Keratinocyte (primary cell): ENCODE data around the gene MYB. TPM values are rescaled to one million over a fixed set of nuclear protein-coding genes. Genes with fewer than 3 reads are reported as not detected.

Experiments
- DNase-seq: peaks from one replicate; pipeline ENCODE4 v3.0.0-alpha.2; 2011; ENCODE audit warnings: low read depth, missing footprints, low spot score
- FAIRE-seq: peaks from 2 replicates; lab custom pipeline; 2011; peaks lifted over from hg19 to GRCh38; lab: Jason Lieb, UNC
- H2AFZ ChIP-seq: 2 replicates; pipeline ENCODE4 v1.6.0; 2012; ENCODE audit warnings: low read length, control low read depth, inconsistent platforms; ENCODE audit not compliant: control insufficient read depth
- H3K27ac ChIP-seq: 2 replicates; pipeline ENCODE4 v1.5.1; 2011; ENCODE audit warnings: low read length; ENCODE audit not compliant: control insufficient read depth, insufficient read depth
- H3K27me3 ChIP-seq: 3 replicates; pipeline ENCODE4 v1.6.0; 2011; ENCODE audit warnings: low read length; ENCODE audit not compliant: control insufficient read depth, insufficient read depth; ENCODE audit errors: extremely low read depth
- H3K36me3 ChIP-seq, 2 experiments: 2 replicates in 1 of 2; 3 replicates in 1 of 2; pipeline ENCODE4 v1.5.1; 2011; ENCODE audit warnings: low read length in 2 of 2, mild to moderate bottlenecking in 1 of 2; ENCODE audit not compliant: control insufficient read depth in 2 of 2, insufficient read depth in 2 of 2; ENCODE audit errors: extremely low read depth in 1 of 2
- H3K4me1 ChIP-seq: 3 replicates; pipeline ENCODE4 v1.5.1; 2011; ENCODE audit warnings: low read length; ENCODE audit not compliant: control insufficient read depth, insufficient read depth; ENCODE audit errors: extremely low read depth
- H3K4me2 ChIP-seq: 3 replicates; pipeline ENCODE4 v1.6.0; 2011; ENCODE audit warnings: low read depth, low read length; ENCODE audit not compliant: control insufficient read depth, insufficient read depth; ENCODE audit errors: extremely low read depth
- H3K4me3 ChIP-seq, 3 experiments: fragments of 200-600 bp in 1 of 3; sonication (generic) in 1 of 3; 2 replicates in 2 of 3; 3 replicates in 1 of 3; pipeline ENCODE4 v1.5.1; 2011 to 2016; ENCODE audit warnings: low read length in 3 of 3, mild to moderate bottlenecking in 3 of 3, control low read depth in 2 of 3, inconsistent platforms in 1 of 3, low read depth in 1 of 3, mixed read lengths in 1 of 3, mixed run types in 1 of 3, moderate library complexity in 1 of 3; ENCODE audit not compliant: control insufficient read depth in 2 of 3, insufficient read depth in 2 of 3; ENCODE audit errors: extremely low read depth in 1 of 3
- H3K79me2 ChIP-seq: 2 replicates; pipeline ENCODE4 v1.6.0; 2012; ENCODE audit warnings: low read length; ENCODE audit not compliant: control insufficient read depth, insufficient read depth
- H3K9ac ChIP-seq: 3 replicates; pipeline ENCODE4 v1.6.0; 2011; ENCODE audit warnings: low read length; ENCODE audit not compliant: control insufficient read depth, insufficient read depth; ENCODE audit errors: extremely low read depth
- H3K9me1 ChIP-seq: 3 replicates; pipeline ENCODE4 v1.6.0; 2011; ENCODE audit warnings: low read length; ENCODE audit not compliant: control insufficient read depth, insufficient read depth; ENCODE audit errors: extremely low read depth
- H3K9me3 ChIP-seq: 2 replicates; pipeline ENCODE4 v1.5.1; 2012; ENCODE audit warnings: low read depth, low read length; ENCODE audit not compliant: control insufficient read depth
- H4K20me1 ChIP-seq: 3 replicates; pipeline ENCODE4 v1.6.0; 2011; ENCODE audit warnings: low read length; ENCODE audit not compliant: control insufficient read depth, insufficient read depth; ENCODE audit errors: extremely low read depth
- CTCF ChIP-seq, 3 experiments: IDR thresholded peaks in 1 of 3; conservative IDR thresholded peaks in 1 of 3; optimal IDR thresholded peaks in 1 of 3; 2 replicates in 2 of 3; 3 replicates in 1 of 3; pipeline versions ENCODE3 to v1.5.1; 2011; ENCODE audit warnings: low read length in 3 of 3, mild to moderate bottlenecking in 3 of 3, moderate library complexity in 2 of 3, control low read depth in 1 of 3, inconsistent platforms in 1 of 3; ENCODE audit not compliant: insufficient read depth in 2 of 3; ENCODE audit errors: extremely low read depth in 1 of 3
- EZH2 ChIP-seq: IDR thresholded peaks from one replicate; pipeline ENCODE4 v1.6.1; 2012; ENCODE audit warnings: inconsistent platforms, mild to moderate bottlenecking, low read length, moderate library complexity
- dilution Hi-C: fragments of 300-500 bp; cut with MboI; formaldehyde crosslinking; loops from one replicate; pipeline ENCODE4 v1.7.0; 2020; ENCODE audit warnings: low sequenced_read_pairs; ENCODE audit not compliant: extremely low pct_ligation_motif_present
- polyA plus RNA-seq, 5 experiments: library from polyadenylated mRNA; depleted of rRNA in 3 of 5; stranded (reverse) in 3 of 5; stranded (forward) in 1 of 5; unstranded in 1 of 5; fragments of >200 nt; gene quantifications; 1 replicate in 1 of 5; 2 replicates in 3 of 5; 3 replicates in 1 of 5; pipeline versions ENCODE4 v1.2.1 to v1.2.3, GENCODE V29; 2011 to 2012; ENCODE audit warnings: missing spikeins in 2 of 5, low read depth in 1 of 5, low replicate concordance in 1 of 5

Gene MYB
- polyA plus RNA-seq, 1 donor (not counting 4 experiments of a cell fraction or from before 2014, with no cell fraction given) = 0.04 TPM

GRCh38 chr6:135228486-135228885, 47.4 kb downstream of the MYB start:
- Histone ChIP-seq H3K4me3 (no peak overlapping the region), H3K27me3 (no peaks in the 10 kb centered on the region), H3K4me2 (no peak overlapping the region), H3K9me1 (no peaks in the 10 kb centered on the region), H3K9ac (no peak overlapping the region), H3K27ac (no peak overlapping the region), H4K20me1 (no peaks in the 10 kb centered on the region), H3K79me2 (no peaks in the 10 kb centered on the region), H3K9me3 (no peaks in the 10 kb centered on the region), H3K36me3 (no peaks in the 10 kb centered on the region), H3K4me1 (no peaks in the 10 kb centered on the region), H2AFZ (no peak overlapping the region)
- FAIRE-seq (no peak), DNase-seq (no peak)
- dilution Hi-C loops = no loop called here
- TF ChIP-seq EZH2 = no peak
- TF ChIP-seq CTCF (optimal IDR thresholded peaks at IDR 0.05 in 1 of 3, IDR thresholded peaks at IDR 0.05 in 1 of 3, conservative IDR thresholded peaks at IDR 0.05 in 1 of 3; ENCODE audit: extremely low read depth in 1 of 3, insufficient read depth in 2 of 3, low read length in 3 of 3) = no peak

GRCh38 chr6:135229996-135230395, 48.9 kb downstream of the MYB start:
- Histone ChIP-seq H2AFZ (no peak overlapping the region), H3K36me3 (no peaks in the 10 kb centered on the region), H3K4me2 (no peak overlapping the region), H3K27me3 (no peaks in the 10 kb centered on the region), H3K9me1 (no peaks in the 10 kb centered on the region), H3K4me1 (no peaks in the 10 kb centered on the region), H3K27ac (no peak overlapping the region), H3K79me2 (no peaks in the 10 kb centered on the region), H3K9ac (no peak overlapping the region), H4K20me1 (no peaks in the 10 kb centered on the region), H3K9me3 (no peaks in the 10 kb centered on the region), H3K4me3 (no peak overlapping the region)
- no peak for TF ChIP-seq EZH2
- no peak for TF ChIP-seq CTCF (optimal IDR thresholded peaks at IDR 0.05 in 1 of 3, IDR thresholded peaks at IDR 0.05 in 1 of 3, conservative IDR thresholded peaks at IDR 0.05 in 1 of 3; ENCODE audit: extremely low read depth in 1 of 3, insufficient read depth in 2 of 3, low read length in 3 of 3)
- no peak for FAIRE-seq
- dilution Hi-C loops = no loop called here
- no peak for DNase-seq
